Mammary epithelial cell (primary cell): ENCODE results near the gene BAAT.

ENCODE experiments used
- CTCF ChIP-seq, 2 donors: IDR thresholded peaks in 1 of 2; conservative IDR thresholded peaks in 1 of 2; 2 replicates each; pipeline ENCODE4 v1.5.1; 2011 to 2012; ENCODE audit warnings: inconsistent platforms in 2 of 2, low read length in 2 of 2, mild to moderate bottlenecking in 2 of 2, control low read depth in 1 of 2, low read depth in 1 of 2; ENCODE audit not compliant: insufficient read depth in 1 of 2; ENCODE audit errors: extremely low read depth in 1 of 2
- EZH2 ChIP-seq: IDR thresholded peaks from 2 replicates; pipeline ENCODE4 v1.6.1; 2012; ENCODE audit warnings: low read length, inconsistent platforms, borderline replicate concordance

GRCh38 chr9:101383361-101383760 is 1.4 kb downstream of the BAAT start:
- TF ChIP-seq CTCF (conservative IDR thresholded peaks at IDR 0.05 in 1 of 2, IDR thresholded peaks at IDR 0.05 in 1 of 2; ENCODE audit: extremely low read depth in 1 of 2, insufficient read depth in 1 of 2, low read depth in 1 of 2, low read length in 2 of 2) (no peak), EZH2 (no peak)
